Kidney glomerular epithelial cell (primary cell): ENCODE measurements around the gene ADD3.
"Not testable (repeated sequence)": the region's sequence is repeated elsewhere in the genome, so short reads cannot be mapped to it uniquely, and the experiment has no call there.

Experiments used
- DNase-seq: peaks from one replicate; lab custom pipeline; 2025; lab: John Stamatoyannopoulos, UW

The ADD3 gene

GRCh38 chr10:109977382-109977806 lies 30.4 kb upstream of the ADD3 start:
- DNase-seq, result no peak

GRCh38 chr10:109978481-109978880 lies 29.3 kb upstream of the ADD3 start:
- peak; percentile 33 for DNase-seq

GRCh38 chr10:109979215-109979614 lies 28.6 kb upstream of the ADD3 start:
- no peak for DNase-seq

- DNase-seq, result no peak
Measured at GRCh38 chr10:109981650-109982049, 26.1 kb upstream of the ADD3 start.

GRCh38 chr10:109982123-109982522 lies 25.7 kb upstream of the ADD3 start:
- DNase-seq, result no peak

GRCh38 chr10:109982812-109983211 lies 25.0 kb upstream of the ADD3 start:
- DNase-seq, result no peak

GRCh38 chr10:109984013-109984412 lies 23.8 kb upstream of the ADD3 start:
- DNase-seq, result no peak

- not testable (repeated sequence) for DNase-seq
Measured at GRCh38 chr10:109985768-109986167, 22.0 kb upstream of the ADD3 start.

- DNase-seq, result peak; percentile 41
Measured at GRCh38 chr10:109987452-109988211, 20.2 kb upstream of the ADD3 start.

GRCh38 chr10:109988212-109988596 lies 19.6 kb upstream of the ADD3 start:
- no peak for DNase-seq

GRCh38 chr10:109991266-109991855 lies 16.4 kb upstream of the ADD3 start:
- DNase-seq, result no peak

- DNase-seq, result no peak
Measured at GRCh38 chr10:109992485-109992884, 15.3 kb upstream of the ADD3 start.

- DNase-seq, result no peak
Measured at GRCh38 chr10:109993551-109994330, 14.0 kb upstream of the ADD3 start.

GRCh38 chr10:109994711-109995577 lies 12.8 kb upstream of the ADD3 start:
- DNase-seq, result no peak

- no peak for DNase-seq
Measured at GRCh38 chr10:109995595-109995994, 12.2 kb upstream of the ADD3 start.

- no peak for DNase-seq
Measured at GRCh38 chr10:109996225-109996624, 11.6 kb upstream of the ADD3 start.

GRCh38 chr10:109996766-109997171 lies 11.0 kb upstream of the ADD3 start:
- no peak for DNase-seq

GRCh38 chr10:109997233-109997632 lies 10.6 kb upstream of the ADD3 start:
- DNase-seq, result no peak

GRCh38 chr10:109998513-109998912 lies 9.3 kb upstream of the ADD3 start:
- DNase-seq, result no peak

GRCh38 chr10:110002801-110003523 lies 4.8 kb upstream of the ADD3 start:
- no peak for DNase-seq

GRCh38 chr10:110003524-110003885 lies 4.3 kb upstream of the ADD3 start:
- no peak for DNase-seq
